Activated T-helper 1 cell treated with anti-CD3 and anti-CD28 coated beads, Interleukin-2, amount 50 U/mL, for 16 hours (primary cell): ENCODE data around the gene SLC17A8.
"Not testable (repeated sequence)": the region's sequence is repeated elsewhere in the genome, so short reads cannot be mapped to it uniquely, and the experiment has no call there.

Experiments used
- DNase-seq, 2 donors: peaks; one replicate each; pipeline ENCODE4 v3.0.0-alpha.2; 2020; ENCODE audit warnings: low read depth in 1 of 2, low spot score in 1 of 2

SLC17A8 gene

DNA sequence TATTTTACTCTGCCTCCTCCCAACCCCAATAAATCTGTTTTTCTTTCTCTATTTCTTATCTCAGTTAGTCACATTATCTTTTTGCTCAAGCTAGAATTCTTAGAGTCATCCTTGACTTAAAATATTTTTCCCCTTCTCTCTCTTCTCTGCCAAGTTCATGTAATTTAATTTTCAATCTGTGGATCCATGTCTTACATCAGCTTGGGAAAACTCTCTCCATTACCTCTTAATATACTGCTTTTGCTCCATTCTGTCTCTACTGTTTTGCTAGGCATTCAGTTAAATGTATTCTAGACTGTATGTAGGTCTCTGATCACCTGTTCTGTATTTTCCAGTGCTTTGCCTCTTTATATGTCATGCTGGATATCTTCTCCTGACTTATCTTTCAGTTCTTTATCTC, 65.8 kb downstream of the SLC17A8 start:
- no peak for DNase-seq

DNA sequence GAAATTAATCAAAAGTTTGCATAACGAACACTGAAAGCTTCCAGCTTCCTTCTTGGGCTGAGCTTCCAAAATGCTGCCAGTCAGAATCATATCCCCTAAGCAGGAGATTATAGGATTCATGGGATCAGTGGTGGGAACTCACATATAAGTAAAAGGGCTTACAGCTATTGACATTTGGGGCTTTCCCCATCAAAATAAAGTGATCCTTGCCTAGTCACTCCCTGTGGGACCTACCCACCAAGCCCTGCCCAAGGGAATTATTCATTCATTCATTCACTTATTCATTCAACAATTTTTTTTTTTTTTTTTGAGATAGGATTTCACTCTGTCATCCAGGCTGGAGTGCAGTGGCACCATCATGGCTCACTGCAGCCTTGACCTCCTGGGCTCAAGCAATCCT, 69.3 kb downstream of the SLC17A8 start:
- no peak for DNase-seq

DNA sequence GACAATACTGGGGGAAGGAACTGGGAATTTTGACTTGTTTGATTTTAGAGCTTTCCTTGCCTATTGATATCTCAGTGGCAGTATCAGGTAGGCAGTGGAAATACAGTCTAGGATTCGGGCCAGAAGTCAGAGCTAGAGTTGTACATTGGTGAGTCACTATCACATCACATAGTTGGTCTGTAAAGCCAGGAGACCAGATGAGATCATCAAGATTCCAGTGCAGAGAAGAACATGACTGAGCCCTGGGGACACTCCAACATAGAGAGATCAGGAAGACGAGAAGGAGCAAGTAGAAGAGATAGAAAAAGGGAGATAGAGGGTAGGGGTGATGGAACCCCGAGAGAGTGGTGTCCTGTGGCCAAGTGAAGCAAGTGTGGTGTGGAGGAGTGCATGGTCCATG, 70.2 kb downstream of the SLC17A8 start:
- no peak for DNase-seq

DNA sequence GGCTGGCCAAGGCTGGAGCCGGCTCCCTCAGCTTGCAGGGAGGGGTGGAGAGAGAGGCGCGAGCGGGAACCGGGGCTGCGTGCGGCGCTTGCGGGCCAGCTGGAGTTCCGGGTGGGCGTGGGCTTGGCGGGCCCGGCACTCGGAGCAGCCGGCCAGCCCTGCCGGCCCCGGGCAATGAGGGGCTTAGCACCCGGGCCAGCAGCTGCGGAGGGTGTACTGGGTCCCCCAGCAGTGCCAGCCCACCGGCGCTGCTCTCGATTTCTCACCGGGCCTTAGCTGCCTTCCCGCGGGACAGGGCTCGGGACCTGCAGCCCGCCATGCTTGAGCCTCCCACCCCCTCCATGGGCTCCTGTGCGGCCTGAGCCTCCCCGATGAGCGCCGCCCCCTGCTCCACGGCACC, 73.4 kb downstream of the SLC17A8 start:
- not testable (repeated sequence) for DNase-seq

DNA sequence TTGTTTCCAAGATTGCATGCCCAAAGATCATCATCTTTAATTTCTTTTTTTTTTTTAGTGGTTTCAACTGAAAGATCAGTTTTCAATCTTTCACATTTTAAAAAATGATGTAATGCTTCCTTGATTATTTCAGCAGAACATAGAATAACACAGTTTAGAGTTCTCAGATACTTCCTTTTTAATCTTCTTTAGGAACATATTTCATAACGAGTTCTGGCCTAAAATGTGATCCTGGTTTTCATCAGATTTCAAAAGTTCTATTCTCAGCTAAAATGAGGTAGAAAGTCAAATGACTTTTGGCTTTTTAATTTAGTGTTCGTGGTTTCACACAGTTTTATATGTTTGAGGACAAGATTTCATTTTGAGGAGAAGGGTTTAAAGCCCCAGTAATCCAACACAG, 76.8 kb downstream of the SLC17A8 start:
- DNase-seq: no peak

DNA sequence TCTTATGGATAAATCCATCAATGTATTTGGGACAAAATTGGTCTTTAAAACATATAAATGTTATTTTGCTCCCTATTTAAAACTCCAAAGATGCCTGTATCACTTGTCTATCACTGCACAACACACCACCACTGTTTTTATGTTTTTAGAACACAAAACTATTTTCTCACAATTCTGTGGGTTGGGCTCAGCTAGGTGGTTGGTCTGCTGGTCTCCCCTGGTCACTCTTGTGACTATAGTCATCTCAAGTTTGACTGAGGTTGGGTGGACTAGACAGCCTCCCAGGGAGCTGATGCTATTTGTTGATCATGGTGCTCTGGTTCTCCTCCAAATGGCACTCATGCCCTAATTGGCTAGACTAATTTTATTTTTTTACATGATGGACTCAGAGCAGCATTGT, 77.3 kb downstream of the SLC17A8 start:
- DNase-seq: no peak

DNA sequence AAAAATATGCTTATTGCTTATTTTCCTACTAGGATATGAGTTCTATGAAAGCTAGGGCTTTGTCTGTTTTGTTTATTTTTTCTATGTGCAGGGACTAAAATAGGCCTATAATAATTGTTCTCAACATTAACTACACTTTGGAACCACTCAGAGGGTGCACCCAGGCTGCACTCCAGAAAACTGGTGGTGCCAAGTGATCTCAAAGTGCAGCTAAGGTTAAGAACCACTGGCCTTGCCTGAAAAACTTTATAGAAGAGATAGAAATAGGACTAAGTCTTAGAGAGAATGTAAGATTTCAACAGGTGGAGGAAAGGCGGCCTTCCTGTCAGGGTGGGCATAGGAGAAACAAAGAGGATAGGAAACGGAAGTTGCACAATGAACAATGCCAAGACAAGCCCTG, 79.1 kb downstream of the SLC17A8 start:
- DNase-seq: no peak

DNA sequence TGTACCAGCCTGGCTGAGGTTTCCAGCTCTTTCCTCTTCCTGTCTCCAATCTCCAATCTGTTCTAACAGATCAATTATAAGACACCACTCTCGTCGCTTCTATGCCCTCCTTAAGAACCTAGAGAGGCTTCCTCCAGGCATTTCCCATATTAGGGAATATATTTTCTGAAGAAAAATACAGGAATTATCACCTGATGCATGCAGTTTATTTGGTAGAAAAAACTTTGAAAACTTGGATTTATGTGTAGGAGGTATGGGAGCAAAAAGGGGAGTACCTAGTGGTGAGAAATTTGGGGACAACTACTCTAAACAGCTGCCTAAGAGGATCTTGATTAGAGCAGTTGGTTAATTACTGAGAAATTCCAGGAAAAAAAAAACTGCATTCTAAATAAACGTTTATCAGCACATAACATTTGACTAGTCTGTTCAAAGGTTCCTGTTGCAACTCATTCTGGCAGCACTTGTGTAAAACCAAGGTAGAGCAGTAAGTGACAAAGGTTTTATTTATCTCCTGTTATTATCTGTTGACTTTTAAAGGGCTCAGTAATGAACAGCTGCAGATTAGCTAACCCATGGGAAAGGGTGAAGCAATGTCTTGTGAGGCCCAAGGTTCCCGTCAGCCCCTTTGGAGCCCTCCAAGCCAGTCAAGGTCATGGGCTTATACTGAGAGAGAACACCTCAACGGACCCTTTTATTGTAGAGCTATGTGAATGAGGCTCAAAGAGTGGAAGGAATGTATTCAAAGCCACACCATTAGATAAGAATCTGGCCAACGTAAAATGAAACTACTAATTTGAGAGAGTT, 80.4 kb downstream of the SLC17A8 start:
- DNase-seq: no peak

DNA sequence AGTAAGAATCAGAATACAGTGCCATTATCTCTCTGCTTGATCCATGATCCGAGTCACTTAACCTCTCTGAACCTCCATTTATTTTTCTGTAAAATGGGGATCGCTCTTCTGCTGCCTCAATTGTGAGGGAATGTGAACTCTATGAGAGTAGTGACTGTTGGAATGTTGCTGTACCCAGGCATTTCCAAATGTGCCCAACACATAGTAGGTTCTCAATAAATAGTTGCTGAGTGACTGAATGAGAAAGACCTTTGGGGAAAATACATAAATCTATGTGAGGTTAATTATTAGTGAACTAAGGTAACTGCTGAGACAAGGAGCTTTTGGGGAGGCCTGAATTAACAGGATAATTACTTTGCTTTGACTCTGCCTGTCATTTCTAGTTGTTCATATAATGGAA, 82.9 kb downstream of the SLC17A8 start:
- DNase-seq: no peak

DNA sequence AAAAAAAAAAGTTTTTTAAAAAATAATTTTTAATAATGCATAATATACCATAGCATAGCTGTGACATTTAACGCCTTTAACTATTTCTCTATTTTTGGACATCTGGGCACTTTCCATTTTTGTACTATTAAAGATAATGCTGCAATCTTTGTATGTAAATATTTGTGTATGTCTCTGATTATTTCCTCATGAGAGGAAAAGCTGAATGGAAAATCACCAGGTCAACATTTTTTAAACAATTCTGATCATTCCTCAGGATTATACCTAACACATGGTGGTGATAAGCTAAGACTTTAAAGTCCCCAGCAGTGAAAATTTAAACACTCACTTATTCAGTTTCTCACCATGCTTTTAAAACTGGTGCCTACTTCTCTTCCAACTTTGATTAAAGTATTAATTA, 85.5 kb downstream of the SLC17A8 start:
- no peak for DNase-seq

DNA sequence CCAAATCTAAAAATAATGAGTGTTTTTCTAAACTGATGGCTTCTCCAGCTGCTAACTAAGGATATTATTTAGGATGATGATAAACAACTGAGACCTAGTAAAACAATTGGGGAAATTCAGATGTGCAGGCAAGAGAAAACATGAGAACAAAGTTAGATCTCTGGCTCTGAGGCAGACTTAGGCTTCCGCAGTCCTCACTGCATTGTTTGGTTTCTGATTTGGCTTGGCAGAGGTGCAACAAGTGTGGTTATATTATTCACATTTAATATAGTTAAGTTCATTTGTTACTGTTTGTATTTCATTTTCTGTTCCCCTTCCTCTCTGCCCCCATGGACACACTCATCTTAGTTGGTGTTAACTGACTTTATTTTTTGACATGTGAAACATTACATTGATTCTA, 86.6 kb downstream of the SLC17A8 start:
- no peak for DNase-seq

DNA sequence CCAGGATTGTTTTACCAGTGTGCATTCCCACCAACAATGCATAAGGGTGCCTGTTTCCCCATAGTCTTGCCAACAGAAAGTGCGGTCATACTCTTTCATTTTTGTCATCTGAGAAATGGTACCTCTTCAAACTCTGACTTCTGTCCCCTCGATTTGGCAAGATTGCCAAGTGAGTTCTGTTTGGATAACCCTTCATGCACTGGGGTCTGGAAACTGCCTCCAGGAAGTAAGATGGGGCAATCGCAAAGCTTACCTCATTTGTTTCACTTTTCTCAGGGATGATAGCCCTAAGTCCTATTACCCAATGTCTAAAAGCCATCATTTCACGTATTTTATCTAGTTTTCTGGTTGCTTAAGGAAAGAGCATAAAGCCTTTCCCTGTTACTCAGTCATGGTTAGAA, 88.2 kb downstream of the SLC17A8 start:
- DNase-seq: no peak

DNA sequence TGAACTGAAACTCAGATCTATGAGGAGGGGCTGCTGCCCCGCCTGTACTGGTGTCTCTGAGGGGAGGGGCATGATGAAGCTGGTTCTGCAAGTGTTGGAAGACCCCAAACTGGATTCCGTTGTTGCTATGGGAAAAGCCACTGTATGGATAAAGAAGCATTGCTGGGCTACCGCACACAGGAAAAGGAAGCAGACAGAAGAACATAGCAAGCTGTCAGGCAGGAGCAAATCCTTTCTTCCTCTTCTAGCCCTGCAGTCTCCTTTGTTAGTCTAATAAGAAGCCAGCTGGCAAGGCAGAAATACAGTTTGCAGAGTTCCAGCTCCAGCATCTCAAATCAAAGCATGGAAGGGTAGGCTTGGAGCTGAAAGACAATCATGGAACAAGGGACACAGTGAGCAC, 90.5 kb downstream of the SLC17A8 start:
- DNase-seq: no peak

DNA sequence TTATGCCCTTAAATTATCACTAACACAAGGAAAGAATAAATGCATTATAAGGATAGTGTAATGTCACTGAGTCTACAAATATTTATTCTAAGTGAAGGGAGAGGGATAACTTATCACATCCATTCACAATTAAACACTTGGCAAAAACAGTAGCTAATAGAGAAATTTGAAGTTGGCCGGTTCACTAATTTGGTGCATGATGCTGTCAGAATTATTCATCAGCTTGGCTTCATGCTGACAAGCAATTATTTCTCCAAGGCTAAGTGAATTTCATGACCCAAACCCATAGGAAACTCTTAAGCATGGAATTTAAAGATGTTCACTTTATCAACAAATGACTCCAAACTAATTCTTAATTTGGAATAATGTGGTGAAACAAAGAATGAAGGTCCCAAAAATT, 91.8 kb downstream of the SLC17A8 start:
- DNase-seq: no peak

DNA sequence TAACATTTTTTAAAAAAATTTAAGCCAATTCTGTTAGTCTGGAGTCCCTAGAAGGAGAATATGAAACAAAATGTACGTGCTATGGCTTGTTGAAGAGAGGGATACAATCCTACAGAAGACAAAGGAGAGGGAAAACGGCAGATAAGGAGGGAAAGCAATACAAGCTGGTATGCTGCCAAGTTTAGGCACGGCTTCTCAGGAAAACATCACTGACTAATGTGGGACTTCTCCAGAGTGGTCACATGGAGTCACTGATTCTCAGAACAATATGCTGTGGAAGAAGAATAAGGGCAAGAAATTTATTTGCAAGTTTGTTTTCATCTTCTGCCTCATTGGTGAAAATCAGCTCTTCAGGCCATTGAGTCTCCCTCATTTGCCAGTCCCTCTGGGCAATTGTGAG, 93.9 kb downstream of the SLC17A8 start:
- DNase-seq: no peak

DNA sequence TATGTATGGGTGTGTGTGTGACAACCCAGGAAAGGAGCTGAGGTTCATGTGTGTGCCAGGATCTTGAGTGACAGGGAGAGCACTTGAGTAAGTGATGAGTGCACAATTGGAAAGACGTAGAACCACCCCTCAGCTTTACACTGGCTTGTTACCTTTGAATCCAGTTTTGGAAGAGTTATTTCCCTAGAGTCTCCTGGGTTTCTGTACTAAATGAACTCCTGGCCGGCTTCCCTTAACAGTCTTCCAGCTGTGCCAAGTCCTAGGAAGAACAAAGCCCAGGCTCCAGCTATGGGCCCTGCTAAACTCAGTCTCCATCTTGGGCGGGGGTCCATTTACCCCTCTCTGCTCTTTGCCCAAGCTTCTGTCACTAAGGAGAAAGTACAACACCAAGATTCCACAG, 97.1 kb downstream of the SLC17A8 start:
- no peak for DNase-seq

DNA sequence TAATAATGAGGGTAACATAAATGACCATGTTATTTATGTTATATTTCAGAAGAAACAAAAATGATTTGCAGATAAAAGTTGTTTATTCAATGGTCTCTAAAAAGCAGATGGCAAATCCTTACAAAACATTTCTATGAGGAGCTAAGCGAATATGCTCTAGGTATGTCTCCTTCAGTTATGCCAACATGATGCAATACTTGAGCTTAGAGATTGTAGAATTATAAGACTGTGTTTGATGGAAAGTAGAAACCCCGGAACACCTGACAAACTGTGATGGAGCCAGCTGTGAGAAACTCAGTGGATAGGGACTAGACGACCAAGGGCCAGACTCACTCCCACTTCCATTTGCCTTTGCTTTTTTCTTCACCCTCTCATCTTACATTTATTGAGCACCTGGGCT, 99.0 kb downstream of the SLC17A8 start:
- no peak for DNase-seq

DNA sequence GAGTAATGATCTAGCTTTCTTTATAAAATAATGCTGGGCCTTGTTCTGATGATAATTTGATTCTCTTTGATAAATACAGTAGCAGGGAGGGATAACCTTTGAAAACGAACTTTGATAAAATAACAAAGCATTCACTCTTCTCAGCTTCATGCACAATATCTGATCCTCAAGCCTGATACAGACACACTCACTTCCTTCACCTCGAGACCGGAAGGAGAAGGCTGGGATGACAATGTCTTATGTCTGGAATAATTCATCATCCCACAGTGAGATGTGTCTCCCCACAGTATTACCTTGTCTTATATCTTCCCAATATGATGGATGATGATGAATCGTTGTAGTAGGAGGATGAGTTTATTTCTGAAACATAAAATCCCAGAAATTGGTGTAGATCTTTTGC, 101.3 kb downstream of the SLC17A8 start:
- no peak for DNase-seq

DNA sequence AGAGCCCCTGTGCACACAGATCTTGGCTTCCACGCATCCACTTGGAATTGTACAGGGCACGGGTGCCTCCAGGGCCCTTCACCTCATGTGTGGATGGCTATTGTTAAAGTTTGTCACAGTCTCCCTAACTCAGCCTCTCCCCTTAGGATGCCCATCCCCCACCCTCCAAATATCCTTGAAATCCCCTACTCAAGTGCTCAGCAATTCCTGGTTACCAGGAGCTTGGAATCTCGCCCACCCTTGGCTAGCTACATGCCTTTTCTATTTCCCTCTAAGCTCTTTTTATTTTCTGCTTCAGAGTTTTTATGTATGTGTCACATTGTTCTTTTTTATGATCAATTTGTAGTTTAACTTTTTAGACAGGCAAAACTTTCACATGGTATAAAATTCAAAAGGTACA, 103.8 kb downstream of the SLC17A8 start:
- DNase-seq: no peak

DNA sequence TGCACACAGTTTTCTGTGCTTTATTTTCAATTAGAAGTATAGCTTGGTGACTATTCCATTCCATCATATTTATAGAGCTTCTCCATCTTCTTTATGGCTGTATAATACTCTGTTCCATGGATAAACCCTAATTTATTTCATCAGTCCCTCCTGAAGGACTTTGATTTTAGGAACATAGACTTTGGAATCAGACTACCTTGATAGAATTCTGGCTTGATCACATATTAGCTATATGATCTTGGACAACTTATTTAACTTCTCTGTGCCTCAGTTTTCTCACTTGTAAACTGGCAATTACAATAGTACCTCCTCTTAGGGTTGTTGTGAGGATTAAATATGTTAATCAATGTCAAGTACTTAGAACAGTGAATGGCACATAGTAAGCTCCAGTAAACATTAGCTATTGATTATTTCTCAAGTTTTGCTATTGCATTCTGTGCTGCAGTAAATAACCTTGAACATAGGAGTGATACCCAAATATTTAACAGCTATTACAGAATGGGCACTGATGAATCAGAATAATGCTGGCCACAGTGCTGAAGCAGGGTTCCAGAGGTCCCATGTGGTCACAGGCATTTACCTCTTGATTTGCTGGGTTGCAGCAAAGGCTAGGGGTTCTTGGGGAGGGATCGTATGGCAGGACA, 104.6 kb downstream of the SLC17A8 start:
- no peak for DNase-seq

DNA sequence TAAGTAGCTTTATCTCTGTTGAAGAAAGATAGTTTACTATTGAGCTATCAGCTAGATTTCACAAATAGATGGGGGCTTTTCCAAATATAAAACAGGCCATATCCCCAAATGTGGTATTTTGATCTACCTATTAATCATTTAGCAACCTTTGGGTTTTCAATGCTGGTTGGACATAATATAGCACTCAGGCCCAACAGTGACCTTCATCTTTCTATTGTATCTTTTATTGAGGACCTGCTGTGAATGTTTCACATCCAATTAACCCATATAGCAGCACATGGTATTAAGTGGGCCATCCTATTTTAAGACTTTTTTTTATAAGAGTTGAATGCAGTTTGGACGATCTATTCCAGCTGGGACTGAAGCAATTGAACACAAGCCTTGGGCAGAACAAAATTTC, 106.8 kb downstream of the SLC17A8 start:
- DNase-seq: no peak

DNA sequence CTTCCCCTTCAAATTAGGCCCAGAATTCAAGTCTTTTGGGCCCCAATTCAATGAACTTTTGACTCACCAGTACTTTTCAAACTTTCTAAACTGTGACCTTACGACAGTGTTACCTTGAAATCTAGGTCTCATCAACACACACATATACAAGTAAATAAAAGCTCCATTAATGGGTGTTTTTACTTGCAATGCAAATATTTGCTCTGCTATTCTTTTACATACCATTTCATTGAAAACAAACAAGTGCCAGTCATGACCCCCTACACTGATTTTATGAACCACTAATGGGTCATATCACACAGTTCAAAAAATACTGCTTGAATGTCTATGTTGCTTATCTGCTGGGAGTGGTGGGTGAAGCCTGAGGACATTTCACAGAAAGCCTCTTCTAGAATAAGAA, 107.7 kb downstream of the SLC17A8 start:
- DNase-seq: no peak

DNA sequence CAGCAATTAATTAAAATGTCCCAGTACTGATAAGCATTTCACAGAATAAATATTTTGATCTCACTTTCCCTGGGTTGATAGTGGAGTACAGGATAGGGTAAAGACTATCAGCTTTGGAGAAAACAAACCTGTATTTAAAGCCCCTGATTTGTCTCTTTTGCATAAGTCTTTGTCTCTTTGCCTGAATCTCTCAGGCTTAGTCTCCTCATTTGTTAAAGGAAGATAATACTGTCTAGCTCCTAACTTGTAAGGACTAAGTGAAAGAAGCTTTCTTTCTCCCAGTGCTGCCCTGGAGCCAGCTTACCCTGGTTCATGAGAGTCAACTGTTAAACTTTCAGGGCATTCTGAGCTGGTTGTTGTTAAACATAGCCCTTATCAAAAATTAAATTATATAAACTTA, 111.3 kb downstream of the SLC17A8 start:
- no peak for DNase-seq
